ENCODE results near the gene ST3GAL2. TPM values are rescaled to one million over a fixed set of nuclear protein-coding genes. Genes with fewer than 3 reads are reported as not detected.

The ST3GAL2 gene
- total and polyA plus RNA-seq, 9 of the 15 experiments (the other 6 are each of a cell fraction or from before 2014, with no cell fraction given): 1.5 to 108 (median 34.3) TPM

DNA sequence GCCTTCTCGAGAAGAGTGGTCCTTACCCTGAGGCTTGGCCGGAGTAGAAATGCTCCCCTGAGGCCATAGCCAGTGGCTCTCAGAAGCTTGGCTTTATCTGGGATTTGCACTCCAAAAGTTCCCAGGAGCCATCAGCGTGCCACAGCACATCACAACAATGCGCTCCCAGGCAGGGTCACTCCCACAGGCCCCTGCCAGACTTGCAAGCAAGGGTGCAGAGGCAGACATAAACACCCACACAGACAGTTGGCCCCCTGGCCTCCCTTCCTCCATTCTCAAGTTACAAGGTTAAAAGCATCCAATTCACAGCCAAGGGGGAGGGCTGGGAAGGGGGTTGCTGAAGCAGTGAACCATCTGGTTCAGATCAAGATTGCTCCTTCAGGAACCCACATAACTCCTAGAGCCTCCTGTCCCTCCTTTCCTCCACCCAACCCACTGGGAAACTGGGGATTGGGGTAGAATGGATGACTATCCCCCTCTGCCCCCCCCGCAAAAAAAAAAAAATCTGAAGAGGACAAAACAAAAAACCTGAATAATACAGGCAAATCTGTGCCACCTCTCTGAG lies 1.8 kb downstream of the ST3GAL2 start (continued):
- TF ChIP-seq E2F8 (IDR thresholded peaks at IDR 0.05; ENCODE audit: low read depth, partially characterized antibody) (no peak), ZBTB40 (IDR thresholded peaks at IDR 0.05) (no peak), ZBTB40 (CRISPR knock-in tag; IDR thresholded peaks at IDR 0.05) (no peak), SMAD3 (CRISPR knock-in tag; conservative IDR thresholded peaks at IDR 0.05) (no peak), NR2C1 (IDR thresholded peaks at IDR 0.05) (no peak), NR2C1 (tag; IDR thresholded peaks at IDR 0.05) (0 out of 2 replicates have a peak, but pooled peaks have one; percentile 50), GABPB1 (CRISPR knock-in tag; IDR thresholded peaks at IDR 0.05) (no peak), ZNF347 (CRISPR knock-in tag; IDR thresholded peaks at IDR 0.05; ENCODE audit: low read depth) (no peak), NCOA1 (IDR thresholded peaks at IDR 0.05; ENCODE audit: low read depth) (peak; percentile 71), DPF2 (IDR thresholded peaks at IDR 0.05) (peak; percentile 79), ZEB2 (IDR thresholded peaks at IDR 0.05) (0 out of 2 replicates have a peak, but pooled peaks have one; percentile 48), ZNF174 (CRISPR knock-in tag; IDR thresholded peaks at IDR 0.05) (no peak), EWSR1 (IDR thresholded peaks at IDR 0.05; ENCODE audit: borderline replicate concordance, low read depth, partially characterized antibody) (no peak)
- TF ChIP-seq, protein P1, sequence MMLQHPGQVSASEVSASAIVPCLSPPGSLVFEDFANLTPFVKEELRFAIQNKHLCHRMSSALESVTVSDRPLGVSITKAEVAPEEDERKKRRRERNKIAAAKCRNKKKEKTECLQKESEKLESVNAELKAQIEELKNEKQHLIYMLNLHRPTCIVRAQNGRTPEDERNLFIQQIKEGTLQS (IDR thresholded peaks at IDR 0.05): no peak
- TF ChIP-seq, protein P1 (CRISPR knock-in tag; conservative IDR thresholded peaks at IDR 0.05): 0 out of 2 replicates have a peak, but pooled peaks have one; percentile 28
- TF ChIP-seq, protein P2, sequence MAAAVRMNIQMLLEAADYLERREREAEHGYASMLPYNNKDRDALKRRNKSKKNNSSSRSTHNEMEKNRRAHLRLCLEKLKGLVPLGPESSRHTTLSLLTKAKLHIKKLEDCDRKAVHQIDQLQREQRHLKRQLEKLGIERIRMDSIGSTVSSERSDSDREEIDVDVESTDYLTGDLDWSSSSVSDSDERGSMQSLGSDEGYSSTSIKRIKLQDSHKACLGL (CRISPR knock-in tag; IDR thresholded peaks at IDR 0.05; ENCODE audit: borderline replicate concordance, poor library complexity, severe bottlenecking): no peak

Measured in K562 (cell line).